K562 (cell line): Measurements from ENCODE around the gene CBX4. TPM values are rescaled to one million over a fixed set of nuclear protein-coding genes. Genes with fewer than 3 reads are reported as not detected.

ENCODE experiments used
- ATAC-seq: fragments of 200-7000 bp; cut with Tn5 transposase; 3 replicates; pipeline ENCODE4 v1.9.1; 2020; ENCODE audit warnings: moderate library complexity
- BruUV-seq: library from RNA; stranded (reverse); fragments of 400-500 nt; replicated peaks from 2 replicates; lab custom pipeline; 2021; lab: Mats Ljungman, UMichigan
- CTCF ChIA-PET: fragments of 300-600 bp; formaldehyde crosslinking; extraction: SDS; loops from one replicate; lab custom pipeline; 2021; ENCODE audit warnings: low intra/inter-chr PET ratio; lab: Yijun Ruan, JAX
- POLR2A ChIA-PET: fragments of 300-600, 350-650 bp; sonication (Branson Sonifier 250); formaldehyde crosslinking; extraction: SDS; loops from one replicate; lab custom pipeline; 2021; ENCODE audit warnings: antibody characterized with exemption, inconsistent platforms; lab: Yijun Ruan, JAX
- DNase-seq, 4 experiments: peaks; one replicate each; pipeline versions ENCODE4 v3.0.0 to v3.0.0-alpha.2; 2011 to 2018; ENCODE audit warnings: low spot score in 3 of 4, mixed read lengths in 3 of 4; ENCODE audit errors: extremely low read depth in 1 of 4
- FAIRE-seq: peaks from 2 replicates; lab custom pipeline; 2011; peaks lifted over from hg19 to GRCh38; lab: Jason Lieb, UNC
- H2AFZ ChIP-seq: 2 replicates; pipeline ENCODE4 v1.6.0; 2011; ENCODE audit warnings: low read depth, low read length, control low read depth, inconsistent platforms
- H3K27ac ChIP-seq: fragments of 200-600 bp; 3 replicates; pipeline ENCODE4 v1.8.0; 2011; ENCODE audit warnings: low read depth, mild to moderate bottlenecking, control low read depth, inconsistent platforms, low read length, moderate library complexity, mixed read lengths; ENCODE audit errors: extremely low read depth
- H3K27me3 ChIP-seq, 2 experiments: fragments of 300-600 bp in 1 of 2; 2 replicates in 1 of 2; 3 replicates in 1 of 2; pipeline versions ENCODE4 v1.6.0 to v1.8.0; 2011; ENCODE audit warnings: inconsistent platforms in 2 of 2, low read length in 2 of 2, mild to moderate bottlenecking in 1 of 2, mixed read lengths in 1 of 2, moderate library complexity in 1 of 2; ENCODE audit not compliant: control insufficient read depth in 2 of 2, insufficient read depth in 2 of 2
- H3K36me3 ChIP-seq: fragments of 300-600 bp; 3 replicates; pipeline ENCODE4 v1.8.0; 2011; ENCODE audit warnings: mild to moderate bottlenecking, low read length, inconsistent platforms; ENCODE audit not compliant: control insufficient read depth, insufficient read depth
- H3K4me1 ChIP-seq, 2 experiments: fragments of 200-600 bp in 1 of 2; replicated peaks in 1 of 2; 2 replicates in 1 of 2; 3 replicates in 1 of 2; pipeline versions ENCODE4 v1.5.1 to v1.8.0; 2011; ENCODE audit warnings: inconsistent platforms in 2 of 2, low read length in 2 of 2, mild to moderate bottlenecking in 1 of 2, mixed read lengths in 1 of 2, moderate library complexity in 1 of 2; ENCODE audit not compliant: control insufficient read depth in 2 of 2, insufficient read depth in 2 of 2
- H3K4me2 ChIP-seq: 2 replicates; pipeline ENCODE4 v1.6.1; 2011; ENCODE audit warnings: low read length, control low read depth, inconsistent platforms, mixed read lengths; ENCODE audit not compliant: insufficient read depth
- H3K4me3 ChIP-seq: fragments of 200-600 bp; sonication (generic), shearing (Covaris generic); 2 replicates; pipeline ENCODE4 v1.5.1; 2016; ENCODE audit warnings: control low read depth, inconsistent platforms
- H3K79me2 ChIP-seq: fragments of 200-600 bp; 3 replicates; pipeline ENCODE4 v1.8.0; 2011; ENCODE audit warnings: low read length, inconsistent platforms; ENCODE audit not compliant: control insufficient read depth, insufficient read depth
- H3K9ac ChIP-seq, 2 experiments: 2 replicates each; pipeline versions ENCODE4 v1.6.0 to v1.6.1; 2011; ENCODE audit warnings: low read depth in 2 of 2, low read length in 2 of 2, control low read depth in 1 of 2, inconsistent platforms in 1 of 2, mild to moderate bottlenecking in 1 of 2, mixed read lengths in 1 of 2; ENCODE audit not compliant: insufficient read depth in 1 of 2
- H3K9me1 ChIP-seq: one replicate; pipeline ENCODE4 v1.6.0; 2011; ENCODE audit warnings: inconsistent platforms, mild to moderate bottlenecking, low read length, moderate library complexity; ENCODE audit not compliant: control insufficient read depth, insufficient read depth
- H3K9me3 ChIP-seq: replicated peaks from 2 replicates; pipeline ENCODE4 v1.5.1; 2011; ENCODE audit warnings: low read depth, low read length, inconsistent platforms; ENCODE audit not compliant: control insufficient read depth, insufficient read depth
- H4K20me1 ChIP-seq: replicated peaks from 2 replicates; pipeline ENCODE4 v1.6.1; 2011; ENCODE audit warnings: low read length, inconsistent platforms, mixed read lengths; ENCODE audit not compliant: control insufficient read depth, insufficient read depth
- BACH1 ChIP-seq: fragments of 200-800 bp; sonication (Bioruptor generic); IDR thresholded peaks from 2 replicates; pipeline ENCODE4 v1.6.1; 2016; ENCODE audit warnings: missing genetic modification characterization, missing compliant biosample characterization
- CSDE1 ChIP-seq, 2 experiments: fragments of 450-650 bp; IDR thresholded peaks; 2 replicates each; pipeline ENCODE4 v1.6.1; 2016; ENCODE audit warnings: mild to moderate bottlenecking in 1 of 2
- FOS ChIP-seq: IDR thresholded peaks from 3 replicates; pipeline ENCODE4 v1.6.1; 2011; ENCODE audit not compliant: insufficient read length; ENCODE audit errors: extremely low read depth
- FUS ChIP-seq: fragments of 200-400 bp; formaldehyde crosslinking; optimal IDR thresholded peaks from 2 replicates; pipeline ENCODE3; 2017; ENCODE audit warnings: low read depth, low read length
- KAT7 ChIP-seq: sonication (generic); formaldehyde crosslinking; IDR thresholded peaks from 2 replicates; pipeline ENCODE4 v1.8.0; 2022; ENCODE audit warnings: missing genetic modification reagents, mild to moderate bottlenecking, borderline replicate concordance
- NR2C2 ChIP-seq, 2 experiments: fragments of 200-800 bp in 1 of 2; sonication (Bioruptor generic) in 1 of 2; sonication (generic) in 1 of 2; formaldehyde crosslinking in 1 of 2; IDR thresholded peaks; 2 replicates each; pipeline versions ENCODE4 v1.6.1 to v1.8.0; 2016 to 2022; ENCODE audit warnings: mild to moderate bottlenecking in 1 of 2, missing compliant biosample characterization in 1 of 2, missing genetic modification characterization in 1 of 2, missing genetic modification reagents in 1 of 2
- NR2F6 ChIP-seq: fragments of 450-650 bp; formaldehyde crosslinking; IDR thresholded peaks from 2 replicates; pipeline ENCODE4 v1.4.0; 2020; ENCODE audit warnings: mild to moderate bottlenecking
- PTBP1 ChIP-seq: fragments of 200-400 bp; formaldehyde crosslinking; IDR thresholded peaks from 2 replicates; pipeline ENCODE4 v1.6.1; 2017; ENCODE audit warnings: low read depth, low read length
- ZBTB9 ChIP-seq: fragments of 450-650 bp; formaldehyde crosslinking; IDR thresholded peaks from 2 replicates; pipeline ENCODE4 v1.4.0; 2020; ENCODE audit warnings: mild to moderate bottlenecking, moderate library complexity
- ZNF253 ChIP-seq: fragments of 250-450 bp; sonication (Bioruptor Pico); conservative IDR thresholded peaks from 2 replicates; pipeline ENCODE4 v1.6.1; 2021; ENCODE audit warnings: mild to moderate bottlenecking
- ZZZ3 ChIP-seq: fragments of 450-650 bp; IDR thresholded peaks from 2 replicates; pipeline ENCODE4 v1.6.1; 2016; ENCODE audit warnings: antibody characterized with exemption, mild to moderate bottlenecking, moderate library complexity
- WGBS: fragments of 100-300 bp; shearing (Covaris generic); methylation state at CpG from one replicate; pipeline ENCODE4 v1.1.6; 2016; ENCODE audit warnings: low coverage, mixed read lengths; ENCODE audit not compliant: insufficient coverage; ENCODE audit errors: missing lambda C conversion rate; 5-methylcytosine and 5-hydroxymethylcytosine counted together
- in situ Hi-C: fragments of 300-500 bp; cut with MboI; formaldehyde crosslinking; loops from 4 replicates; pipeline ENCODE4 v1.15.0; 2018; ENCODE audit warnings: inconsistent platforms, mixed read lengths
- intact Hi-C: fragments of 100-400 bp; cut with micrococcal nuclease; formaldehyde crosslinking; loops from 2 replicates; pipeline ENCODE4 v1.14.2; 2022
- polyA plus RNA-seq, 8 experiments: library from polyadenylated mRNA; depleted of rRNA in 4 of 8; stranded (reverse) in 5 of 8; unstranded in 3 of 8; fragments of >200 nt; fragmentation: Nextera tagmentation in 2 of 8; fragmentation: Illumina TruSeq in 1 of 8; extraction: Ambion mirVana in 2 of 8; extraction: Trizol in 1 of 8; gene quantifications; 2 replicates each; pipeline versions ENCODE4 v1.2.1 to v1.2.3, GENCODE V29; 2011 to 2014; ENCODE audit warnings: inconsistent platforms in 1 of 8, missing spikeins in 1 of 8
- total RNA-seq, 7 experiments: library from RNA; depleted of rRNA in 6 of 7; stranded (reverse); fragments of >200 nt in 6 of 7; fragmentation: Illumina TruSeq in 2 of 7; extraction: Trizol in 2 of 7; gene quantifications; 2 replicates each; pipeline versions ENCODE4 v1.2.1 to v1.2.3, GENCODE V29; 2011 to 2021; ENCODE audit warnings: low replicate concordance in 1 of 7
- TF ChIP-seq, protein P1 (sequence below), 3 experiments: fragments of 200-800 bp in 1 of 3; fragments of 250-450 bp in 1 of 3; fragments of 450-650 bp in 1 of 3; sonication (Bioruptor Pico) in 1 of 3; sonication (Bioruptor generic) in 1 of 3; formaldehyde crosslinking in 1 of 3; IDR thresholded peaks; 2 replicates each; pipeline versions ENCODE4 v1.6.1 to v1.8.0; 2016 to 2022; ENCODE audit warnings: mild to moderate bottlenecking in 2 of 3, missing genetic modification characterization in 2 of 3, missing compliant biosample characterization in 1 of 3, moderate library complexity in 1 of 3
- TF ChIP-seq, protein P2 (sequence below), 2 experiments: fragments of 250-450 bp in 1 of 2; fragments of 450-650 bp in 1 of 2; sonication (Bioruptor Pico) in 1 of 2; IDR thresholded peaks; 2 replicates each; pipeline versions ENCODE4 v1.6.1 to v1.8.0; 2016 to 2021; ENCODE audit warnings: mild to moderate bottlenecking in 2 of 2, moderate library complexity in 2 of 2, missing compliant biosample characterization in 1 of 2, missing genetic modification characterization in 1 of 2

CBX4 gene
- total and polyA plus RNA-seq, 9 of the 15 experiments (the other 6 are each of a cell fraction or from before 2014, with no cell fraction given) = 0.98 to 50.5 (median 10.0) TPM

GRCh38 chr17:79820959-79821330 is 18.3 kb downstream of the CBX4 start:
- no peaks in the 10 kb centered on the region for H3K9me3 ChIP-seq
- FAIRE-seq (no peak), ATAC-seq (no peak), DNase-seq (no peak)
- H3K4me1 ChIP-seq = peaks cover 52 to 56% of the 10 kb centered on the region in 2 experiments
- no peak overlapping the region for H2AFZ ChIP-seq
- no peak overlapping the region; a peak in 1 of 4 replicates for H3K9ac ChIP-seq
- no peaks in the 10 kb centered on the region for H3K36me3 ChIP-seq
- H3K9me1 ChIP-seq = no peaks in the 10 kb centered on the region
- no peaks in the 10 kb centered on the region for H3K27me3 ChIP-seq
- ChIA-PET CTCF (no interaction called here), POLR2A (interaction anchor here (1.1 to 18.8 kb wide), 4 partner anchors 8 to 24 kb away, joined by 3 to 386 read pairs (median 14); partner anchors contain the start of genes CBX4 and CBX8)
- no peak overlapping the region for H3K4me3 ChIP-seq
- in situ Hi-C loops (no loop called here), intact Hi-C loops (no loop called here)
- TF ChIP-seq ZNF253 (CRISPR knock-in tag) = no peak
- TF ChIP-seq FUS = no peak
- TF ChIP-seq BACH1 (tag) = no peak
- no peak for TF ChIP-seq KAT7 (CRISPR knock-in tag)
- TF ChIP-seq, protein P1, sequence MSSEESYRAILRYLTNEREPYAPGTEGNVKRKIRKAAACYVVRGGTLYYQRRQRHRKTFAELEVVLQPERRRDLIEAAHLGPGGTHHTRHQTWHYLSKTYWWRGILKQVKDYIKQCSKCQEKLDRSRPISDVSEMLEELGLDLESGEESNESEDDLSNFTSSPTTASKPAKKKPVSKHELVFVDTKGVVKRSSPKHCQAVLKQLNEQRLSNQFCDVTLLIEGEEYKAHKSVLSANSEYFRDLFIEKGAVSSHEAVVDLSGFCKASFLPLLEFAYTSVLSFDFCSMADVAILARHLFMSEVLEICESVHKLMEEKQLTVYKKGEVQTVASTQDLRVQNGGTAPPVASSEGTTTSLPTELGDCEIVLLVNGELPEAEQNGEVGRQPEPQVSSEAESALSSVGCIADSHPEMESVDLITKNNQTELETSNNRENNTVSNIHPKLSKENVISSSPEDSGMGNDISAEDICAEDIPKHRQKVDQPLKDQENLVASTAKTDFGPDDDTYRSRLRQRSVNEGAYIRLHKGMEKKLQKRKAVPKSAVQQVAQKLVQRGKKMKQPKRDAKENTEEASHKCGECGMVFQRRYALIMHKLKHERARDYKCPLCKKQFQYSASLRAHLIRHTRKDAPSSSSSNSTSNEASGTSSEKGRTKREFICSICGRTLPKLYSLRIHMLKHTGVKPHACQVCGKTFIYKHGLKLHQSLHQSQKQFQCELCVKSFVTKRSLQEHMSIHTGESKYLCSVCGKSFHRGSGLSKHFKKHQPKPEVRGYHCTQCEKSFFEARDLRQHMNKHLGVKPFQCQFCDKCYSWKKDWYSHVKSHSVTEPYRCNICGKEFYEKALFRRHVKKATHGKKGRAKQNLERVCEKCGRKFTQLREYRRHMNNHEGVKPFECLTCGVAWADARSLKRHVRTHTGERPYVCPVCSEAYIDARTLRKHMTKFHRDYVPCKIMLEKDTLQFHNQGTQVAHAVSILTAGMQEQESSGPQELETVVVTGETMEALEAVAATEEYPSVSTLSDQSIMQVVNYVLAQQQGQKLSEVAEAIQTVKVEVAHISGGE (CRISPR knock-in tag; IDR thresholded peaks at IDR 0.05) = no peak
- TF ChIP-seq CSDE1 (IDR thresholded peaks at IDR 0.05) = no peak
- TF ChIP-seq NR2C2 (CRISPR knock-in tag; IDR thresholded peaks at IDR 0.05) = no peak
- TF ChIP-seq NR2C2 (tag; IDR thresholded peaks at IDR 0.05) = no peak
- TF ChIP-seq NR2F6 (CRISPR knock-in tag) = no peak
- no peak for TF ChIP-seq FOS
- TF ChIP-seq PTBP1 = no peak
- no peak for TF ChIP-seq ZZZ3
- TF ChIP-seq, protein P2, sequence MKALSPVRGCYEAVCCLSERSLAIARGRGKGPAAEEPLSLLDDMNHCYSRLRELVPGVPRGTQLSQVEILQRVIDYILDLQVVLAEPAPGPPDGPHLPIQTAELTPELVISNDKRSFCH (CRISPR knock-in tag; IDR thresholded peaks at IDR 0.05) = no peak
- TF ChIP-seq, protein P2 (tag; IDR thresholded peaks at IDR 0.05) = no peak
- no peak for TF ChIP-seq ZBTB9 (CRISPR knock-in tag)
- H4K20me1 ChIP-seq = no peaks in the 10 kb centered on the region
- peaks cover 18% of the 10 kb centered on the region for H3K79me2 ChIP-seq
- no TSS peak for BruUV-seq
- 59% methylated on average over 4 of the region's 4 CpGs for WGBS
- no peak overlapping the region for H3K4me2 ChIP-seq
- H3K27ac ChIP-seq = no peak overlapping the region
